Measurements from ENCODE around the gene CDKAL1.

The CDKAL1 gene

GRCh38 chr6:20687494-20687893, 153.2 kb downstream of the CDKAL1 start:
- H3K79me2 ChIP-seq (ENCODE audit: insufficient read depth, low read depth), result peaks cover 16% of the 10 kb centered on the region
- H3K4me1 ChIP-seq (ENCODE audit: low read depth, poor library complexity, severe bottlenecking), result peaks cover 47% of the 10 kb centered on the region
- no peaks in the 10 kb centered on the region for H4K20me1 ChIP-seq (ENCODE audit: insufficient read depth)
- H2AFZ ChIP-seq (ENCODE audit: low read depth), result no peak overlapping the region
- H3K9ac ChIP-seq, result no peak overlapping the region
- no peaks in the 10 kb centered on the region for H3K27me3 ChIP-seq (ENCODE audit: insufficient read depth, low read depth)
- H3K27ac ChIP-seq, result no peak overlapping the region; the same call in 1 of the 2 replicates
- no peak overlapping the region for H3K4me3 ChIP-seq (IDR thresholded peaks at IDR 0.05; ENCODE audit: insufficient read depth, low read depth, low read length)
- TF ChIP-seq CTCF (conservative IDR thresholded peaks at IDR 0.05; ENCODE audit: low read depth, low read length), result no peak
- no peaks in the 10 kb centered on the region for H3K36me3 ChIP-seq (ENCODE audit: insufficient read depth)
- H3K4me2 ChIP-seq, result peak overlapping the region; percentile 74

- H3K4me2 ChIP-seq, result peak overlapping the region; percentile 74
- H3K4me3 ChIP-seq (IDR thresholded peaks at IDR 0.05; ENCODE audit: insufficient read depth, low read depth, low read length), result no peak overlapping the region
- TF ChIP-seq CTCF (conservative IDR thresholded peaks at IDR 0.05; ENCODE audit: low read depth, low read length), result no peak
These were observed 154.6 kb downstream of the CDKAL1 start for GRCh38 chr6:20688710-20689500.

GRCh38 chr6:20691185-20691584, 156.9 kb downstream of the CDKAL1 start:
- H2AFZ ChIP-seq (ENCODE audit: low read depth), result no peak overlapping the region
- H3K36me3 ChIP-seq (ENCODE audit: insufficient read depth), result no peaks in the 10 kb centered on the region
- H3K4me1 ChIP-seq (ENCODE audit: low read depth, poor library complexity, severe bottlenecking), result peaks cover 61% of the 10 kb centered on the region
- H3K79me2 ChIP-seq (ENCODE audit: insufficient read depth, low read depth), result peaks cover 16% of the 10 kb centered on the region
- no peaks in the 10 kb centered on the region for H4K20me1 ChIP-seq (ENCODE audit: insufficient read depth)
- H3K4me3 ChIP-seq (IDR thresholded peaks at IDR 0.05; ENCODE audit: insufficient read depth, low read depth, low read length), result no peak overlapping the region
- no peak overlapping the region; the same call in 1 of the 2 replicates for H3K4me2 ChIP-seq
- H3K27ac ChIP-seq, result no peak overlapping the region
- TF ChIP-seq CTCF (conservative IDR thresholded peaks at IDR 0.05; ENCODE audit: low read depth, low read length), result no peak
- no peak overlapping the region for H3K9ac ChIP-seq
- H3K27me3 ChIP-seq (ENCODE audit: insufficient read depth, low read depth), result no peaks in the 10 kb centered on the region

More at GRCh38 chr6:20688710-20689500, 154.6 kb downstream of the CDKAL1 start:
- H3K4me1 ChIP-seq (ENCODE audit: low read depth, poor library complexity, severe bottlenecking), result peaks cover 61% of the 10 kb centered on the region
- no peaks in the 10 kb centered on the region for H3K27me3 ChIP-seq (ENCODE audit: insufficient read depth, low read depth)
- no peaks in the 10 kb centered on the region for H3K36me3 ChIP-seq (ENCODE audit: insufficient read depth)
- 0 out of 2 replicates have a peak overlapping the region, but pooled peaks have one; percentile 2 for H2AFZ ChIP-seq (ENCODE audit: low read depth)
- H3K79me2 ChIP-seq (ENCODE audit: insufficient read depth, low read depth), result peaks cover 16% of the 10 kb centered on the region
- no peaks in the 10 kb centered on the region for H4K20me1 ChIP-seq (ENCODE audit: insufficient read depth)
- peak overlapping the region; percentile 74 for H3K27ac ChIP-seq
- peak overlapping the region; percentile 37; the same call in 1 of the 2 replicates for H3K9ac ChIP-seq

GRCh38 chr6:20692023-20692422, 157.8 kb downstream of the CDKAL1 start:
- peaks cover 9% of the 10 kb centered on the region for H3K79me2 ChIP-seq (ENCODE audit: insufficient read depth, low read depth)
- H3K36me3 ChIP-seq (ENCODE audit: insufficient read depth), result no peaks in the 10 kb centered on the region
- no peak overlapping the region for H3K4me3 ChIP-seq (IDR thresholded peaks at IDR 0.05; ENCODE audit: insufficient read depth, low read depth, low read length)
- H3K4me1 ChIP-seq (ENCODE audit: low read depth, poor library complexity, severe bottlenecking), result peaks cover 61% of the 10 kb centered on the region
- H3K4me2 ChIP-seq, result no peak overlapping the region
- H3K27ac ChIP-seq, result no peak overlapping the region
- no peak overlapping the region for H2AFZ ChIP-seq (ENCODE audit: low read depth)
- no peak overlapping the region for H3K9ac ChIP-seq
- TF ChIP-seq CTCF (conservative IDR thresholded peaks at IDR 0.05; ENCODE audit: low read depth, low read length), result no peak
- H4K20me1 ChIP-seq (ENCODE audit: insufficient read depth), result no peaks in the 10 kb centered on the region
- no peaks in the 10 kb centered on the region for H3K27me3 ChIP-seq (ENCODE audit: insufficient read depth, low read depth)
